Psoas muscle (tissue), 8 donors: Measurements from ENCODE around the gene RAI1. TPM values are rescaled to one million over a fixed set of nuclear protein-coding genes. Genes with fewer than 3 reads are reported as not detected.

Experiments
- ATAC-seq, 4 donors: fragments of 200-7000 bp; cut with Tn5 transposase; one replicate each; pipeline ENCODE4 v1.9.1; 2020; ENCODE audit warnings: moderate library complexity in 3 of 4, mild to moderate bottlenecking in 2 of 4
- DNase-seq, 2 donors: peaks; one replicate each; pipeline ENCODE4 v3.0.0-alpha.2; 2020
- H3K27ac ChIP-seq: fragments of 200-600 bp; one replicate; pipeline ENCODE4 v1.8.0; 2022
- H3K27me3 ChIP-seq, 3 donors: fragments of 200-600 bp in 1 of 3; one replicate each; pipeline versions ENCODE4 v1.6.1 to v1.8.0; 2013 to 2022; ENCODE audit warnings: low read length in 2 of 3, mild to moderate bottlenecking in 2 of 3, moderate library complexity in 1 of 3; ENCODE audit not compliant: insufficient read depth in 3 of 3
- H3K36me3 ChIP-seq, 2 donors: fragments of 200-600 bp in 1 of 2; one replicate each; pipeline versions ENCODE4 v1.6.1 to v1.8.0; 2013 to 2022; ENCODE audit warnings: low read depth in 1 of 2, mild to moderate bottlenecking in 1 of 2, moderate library complexity in 1 of 2; ENCODE audit not compliant: insufficient read depth in 1 of 2
- H3K4me1 ChIP-seq: fragments of 200-600 bp; one replicate; pipeline ENCODE4 v1.8.0; 2022
- H3K4me3 ChIP-seq: fragments of 200-600 bp; one replicate; pipeline ENCODE4 v1.8.0; 2022; ENCODE audit warnings: mild to moderate bottlenecking
- H3K9me3 ChIP-seq: fragments of 200-600 bp; one replicate; pipeline ENCODE4 v1.8.0; 2022
- CTCF ChIP-seq: fragments of 200-600 bp; IDR thresholded peaks from one replicate; pipeline ENCODE4 v1.8.0; 2022; ENCODE audit warnings: antibody characterized with exemption
- WGBS, 3 donors: extraction: QIAGEN DNeasy Blood & Tissue Kit; methylation state at CpG; one replicate each; pipeline versions ENCODE4 v1.1.6 to v1.1.7; 2013; 5-methylcytosine and 5-hydroxymethylcytosine counted together
- intact Hi-C, 2 donors: fragments of 100-400 bp; cut with DNase I; formaldehyde crosslinking; loops; one replicate each; pipeline versions ENCODE4 v1.11.0 to v1.14.2; 2022
- polyA plus RNA-seq, 3 donors: library from polyadenylated mRNA; stranded (reverse); fragments of 200-250 nt; gene quantifications; one replicate each; pipeline ENCODE4 v1.2.3, GENCODE V29; 2013
- total RNA-seq, 4 donors: library from RNA; stranded (reverse); fragmentation: NEBNext Ultra II Directional in 2 of 4; extraction: Animal tissue kit (Norgen Biotek cat#: 25700) in 2 of 4; gene quantifications; one replicate each; pipeline versions ENCODE4 v1.2.1 to v1.2.4, GENCODE V29; 2021 to 2023
- donor health status: healthy with polysubstance abuse.
- donor health status: DM: no; HTN: no; CAD: no; lungs with moderate emphysema.
- donor health status: Bipolar disorder and iron deficiency.
- donor health status: healthy.
- donor health status: DM: yes; HTN: yes; CAD: no.
- donor health status: DM: no; HTN: no; CAD: no.
- donor health status: DM: no; HTN: no; CAD: no.
- donor health status: DM: yes; HTN: yes; CAD: no.

Gene RAI1
- total and polyA plus RNA-seq, 7 donors, result 4.0 to 9.0 (median 7.1) TPM

GRCh38 chr17:17849147-17849820 lies 168.0 kb downstream of the RAI1 start:
- H3K4me1 ChIP-seq, result peaks cover 26% of the 10 kb centered on the region
- TF ChIP-seq CTCF, result no peak
- 26 to 32% (median 30%) methylated on average over 5 of the region's 5 CpGs for WGBS, 3 donors
- peaks cover 0 to 22% of the 10 kb centered on the region in 2 donors for H3K36me3 ChIP-seq
- peak overlapping the region; percentile 80 for H3K27ac ChIP-seq
- intact Hi-C loops, result no loop called here
- no peaks in the 10 kb centered on the region for H3K27me3 ChIP-seq
- DNase-seq (peak; percentile 79 to 82), ATAC-seq (peak; percentile 65 to 83 (median 78))
- H3K9me3 ChIP-seq, result no peaks in the 10 kb centered on the region
- H3K4me3 ChIP-seq, result no peak overlapping the region

- intact Hi-C loops, result no loop called here
- Histone ChIP-seq H3K4me3 (no peak overlapping the region), H3K27me3 (no peaks in the 10 kb centered on the region), H3K9me3 (no peaks in the 10 kb centered on the region), H3K27ac (peak overlapping the region; percentile 80), H3K36me3 (peaks cover 0 to 22% of the 10 kb centered on the region in 2 donors), H3K4me1 (peaks cover 26% of the 10 kb centered on the region)
- peak; percentile 57 to 78 (median 73) for ATAC-seq
- peak; percentile 25 for TF ChIP-seq CTCF
- DNase-seq, result peak; percentile 59 to 73
- WGBS, 3 donors, result 23 to 31% (median 26%) methylated on average over 2 of the region's 2 CpGs
Measured at GRCh38 chr17:17849845-17850373, 168.7 kb downstream of the RAI1 start.

GRCh38 chr17:17851103-17852002 lies 170.1 kb downstream of the RAI1 start:
- no peak for ATAC-seq
- no peak overlapping the region for H3K4me3 ChIP-seq
- intact Hi-C loops, result no loop called here
- H3K27me3 ChIP-seq, result no peaks in the 10 kb centered on the region
- TF ChIP-seq CTCF, result no peak
- no peak for DNase-seq
- 84 to 89% (median 87%) methylated on average over 21 of the region's 21 CpGs for WGBS, 3 donors
- H3K4me1 ChIP-seq, result peaks cover 26% of the 10 kb centered on the region
- peaks cover 0 to 21% of the 10 kb centered on the region in 2 donors for H3K36me3 ChIP-seq
- H3K9me3 ChIP-seq, result no peaks in the 10 kb centered on the region
- peak overlapping the region; percentile 80 for H3K27ac ChIP-seq

GRCh38 chr17:17852930-17853329 lies 171.7 kb downstream of the RAI1 start:
- H3K9me3 ChIP-seq, result no peaks in the 10 kb centered on the region
- H3K4me3 ChIP-seq, result no peak overlapping the region
- H3K36me3 ChIP-seq, result peaks cover 0 to 15% of the 10 kb centered on the region in 2 donors
- no peak for TF ChIP-seq CTCF
- WGBS, 3 donors, result 78 to 94% (median 84%) methylated on average over 3 of the region's 3 CpGs
- no peaks in the 10 kb centered on the region for H3K27me3 ChIP-seq
- intact Hi-C loops, result no loop called here
- ATAC-seq, result no peak
- H3K27ac ChIP-seq, result no peak overlapping the region
- no peak for DNase-seq
- peaks cover 26% of the 10 kb centered on the region for H3K4me1 ChIP-seq
